ENCODE measurements around the gene GPR132. TPM values are rescaled to one million over a fixed set of nuclear protein-coding genes. Genes with fewer than 3 reads are reported as not detected.

Gene GPR132
- total and polyA plus RNA-seq, 9 of the 15 experiments (the other 6 are each of a cell fraction or from before 2014, with no cell fraction given), result 0.01 to 1.1 (median 0.25) TPM; not detected in 1

DNA sequence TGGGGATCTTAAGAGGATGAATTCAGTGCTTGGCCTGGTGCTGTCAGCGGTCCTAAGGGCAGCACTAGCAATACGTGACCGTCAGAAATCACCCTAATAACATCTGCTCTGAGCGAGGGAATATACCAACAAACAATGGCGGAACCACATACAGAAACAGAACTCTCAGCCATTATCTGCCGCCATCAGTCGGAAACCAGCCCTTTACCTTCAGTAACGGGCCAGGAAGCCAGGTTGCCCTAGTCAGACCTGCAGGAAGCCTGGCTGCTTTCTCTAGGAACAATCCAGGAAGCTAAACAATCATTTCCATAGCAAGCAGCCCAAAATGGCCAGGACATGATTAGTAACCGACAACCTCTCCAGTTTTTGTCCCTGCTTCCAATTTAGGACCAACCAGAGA lies 50.0 kb downstream of the GPR132 start (continued):
- TF ChIP-seq, protein P1, sequence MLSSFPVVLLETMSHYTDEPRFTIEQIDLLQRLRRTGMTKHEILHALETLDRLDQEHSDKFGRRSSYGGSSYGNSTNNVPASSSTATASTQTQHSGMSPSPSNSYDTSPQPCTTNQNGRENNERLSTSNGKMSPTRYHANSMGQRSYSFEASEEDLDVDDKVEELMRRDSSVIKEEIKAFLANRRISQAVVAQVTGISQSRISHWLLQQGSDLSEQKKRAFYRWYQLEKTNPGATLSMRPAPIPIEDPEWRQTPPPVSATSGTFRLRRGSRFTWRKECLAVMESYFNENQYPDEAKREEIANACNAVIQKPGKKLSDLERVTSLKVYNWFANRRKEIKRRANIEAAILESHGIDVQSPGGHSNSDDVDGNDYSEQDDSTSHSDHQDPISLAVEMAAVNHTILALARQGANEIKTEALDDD (IDR thresholded peaks at IDR 0.05), result peak; percentile 96
- TF ChIP-seq ZNF444 (CRISPR knock-in tag; IDR thresholded peaks at IDR 0.05), result no peak
- TF ChIP-seq ETV6 (IDR thresholded peaks at IDR 0.05; ENCODE audit: borderline replicate concordance in 1 of 2, low read depth in 2 of 2, low read length in 1 of 2), result peak in 1 of 2 experiments; percentile 60; a peak in 1 of 4 replicates
- TF ChIP-seq ETV6 (CRISPR knock-in tag; IDR thresholded peaks at IDR 0.05; ENCODE audit: borderline replicate concordance), result no peak
- TF ChIP-seq ZKSCAN1 (IDR thresholded peaks at IDR 0.05; ENCODE audit: low read depth, low read length), result no peak
- no peak for TF ChIP-seq ZNF408 (CRISPR knock-in tag; IDR thresholded peaks at IDR 0.05; ENCODE audit: low read depth)
- TF ChIP-seq, protein P2, sequence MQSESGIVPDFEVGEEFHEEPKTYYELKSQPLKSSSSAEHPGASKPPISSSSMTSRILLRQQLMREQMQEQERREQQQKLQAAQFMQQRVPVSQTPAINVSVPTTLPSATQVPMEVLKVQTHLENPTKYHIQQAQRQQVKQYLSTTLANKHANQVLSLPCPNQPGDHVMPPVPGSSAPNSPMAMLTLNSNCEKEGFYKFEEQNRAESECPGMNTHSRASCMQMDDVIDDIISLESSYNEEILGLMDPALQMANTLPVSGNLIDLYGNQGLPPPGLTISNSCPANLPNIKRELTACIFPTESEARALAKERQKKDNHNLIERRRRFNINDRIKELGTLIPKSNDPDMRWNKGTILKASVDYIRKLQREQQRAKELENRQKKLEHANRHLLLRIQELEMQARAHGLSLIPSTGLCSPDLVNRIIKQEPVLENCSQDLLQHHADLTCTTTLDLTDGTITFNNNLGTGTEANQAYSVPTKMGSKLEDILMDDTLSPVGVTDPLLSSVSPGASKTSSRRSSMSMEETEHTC (IDR thresholded peaks at IDR 0.05), result no peak
- TF ChIP-seq TCFL5 (CRISPR knock-in tag; conservative IDR thresholded peaks at IDR 0.05), result no peak
- peak; percentile 19; the same call in 1 of the 2 replicates for TF ChIP-seq ZEB2 (IDR thresholded peaks at IDR 0.05)
- TF ChIP-seq, protein P3, sequence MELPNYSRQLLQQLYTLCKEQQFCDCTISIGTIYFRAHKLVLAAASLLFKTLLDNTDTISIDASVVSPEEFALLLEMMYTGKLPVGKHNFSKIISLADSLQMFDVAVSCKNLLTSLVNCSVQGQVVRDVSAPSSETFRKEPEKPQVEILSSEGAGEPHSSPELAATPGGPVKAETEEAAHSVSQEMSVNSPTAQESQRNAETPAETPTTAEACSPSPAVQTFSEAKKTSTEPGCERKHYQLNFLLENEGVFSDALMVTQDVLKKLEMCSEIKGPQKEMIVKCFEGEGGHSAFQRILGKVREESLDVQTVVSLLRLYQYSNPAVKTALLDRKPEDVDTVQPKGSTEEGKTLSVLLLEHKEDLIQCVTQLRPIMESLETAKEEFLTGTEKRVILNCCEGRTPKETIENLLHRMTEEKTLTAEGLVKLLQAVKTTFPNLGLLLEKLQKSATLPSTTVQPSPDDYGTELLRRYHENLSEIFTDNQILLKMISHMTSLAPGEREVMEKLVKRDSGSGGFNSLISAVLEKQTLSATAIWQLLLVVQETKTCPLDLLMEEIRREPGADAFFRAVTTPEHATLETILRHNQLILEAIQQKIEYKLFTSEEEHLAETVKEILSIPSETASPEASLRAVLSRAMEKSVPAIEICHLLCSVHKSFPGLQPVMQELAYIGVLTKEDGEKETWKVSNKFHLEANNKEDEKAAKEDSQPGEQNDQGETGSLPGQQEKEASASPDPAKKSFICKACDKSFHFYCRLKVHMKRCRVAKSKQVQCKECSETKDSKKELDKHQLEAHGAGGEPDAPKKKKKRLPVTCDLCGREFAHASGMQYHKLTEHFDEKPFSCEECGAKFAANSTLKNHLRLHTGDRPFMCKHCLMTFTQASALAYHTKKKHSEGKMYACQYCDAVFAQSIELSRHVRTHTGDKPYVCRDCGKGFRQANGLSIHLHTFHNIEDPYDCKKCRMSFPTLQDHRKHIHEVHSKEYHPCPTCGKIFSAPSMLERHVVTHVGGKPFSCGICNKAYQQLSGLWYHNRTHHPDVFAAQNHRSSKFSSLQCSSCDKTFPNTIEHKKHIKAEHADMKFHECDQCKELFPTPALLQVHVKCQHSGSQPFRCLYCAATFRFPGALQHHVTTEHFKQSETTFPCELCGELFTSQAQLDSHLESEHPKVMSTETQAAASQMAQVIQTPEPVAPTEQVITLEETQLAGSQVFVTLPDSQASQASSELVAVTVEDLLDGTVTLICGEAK (IDR thresholded peaks at IDR 0.05), result no peak
- TF ChIP-seq, protein P3 (CRISPR knock-in tag; IDR thresholded peaks at IDR 0.05), result no peak
- TF ChIP-seq ZNF354B (CRISPR knock-in tag; IDR thresholded peaks at IDR 0.05), result no peak
- no peak; the same call in 1 of the 2 replicates for TF ChIP-seq TEAD4 (IDR thresholded peaks at IDR 0.05; ENCODE audit: low read length)
- TF ChIP-seq TEAD4 (CRISPR knock-in tag; IDR thresholded peaks at IDR 0.05; ENCODE audit: borderline replicate concordance), result no peak
- TF ChIP-seq CTBP1 (IDR thresholded peaks at IDR 0.05; ENCODE audit: borderline replicate concordance), result 0 out of 2 replicates have a peak, but pooled peaks have one; percentile 12
- TF ChIP-seq POLR2G (IDR thresholded peaks at IDR 0.05; ENCODE audit: low read depth, low read length), result no peak
- no peak for TF ChIP-seq ZNF766 (CRISPR knock-in tag; conservative IDR thresholded peaks at IDR 0.05)

All from K562 (cell line).